SK-N-SH treated with all-trans-retinoic acid at 6 μM for 48 hours (cell line): Measurements from ENCODE around the gene RPUSD3.

Experiments
- ARNTL ChIP-seq: fragments of 450-650 bp; formaldehyde crosslinking; IDR thresholded peaks from 2 replicates; pipeline ENCODE4 v1.5.0; 2020; ENCODE audit warnings: low read depth, mild to moderate bottlenecking, moderate library complexity, borderline replicate concordance
- ISL1 ChIP-seq: fragments of 250-450 bp; sonication (Bioruptor Pico); IDR thresholded peaks from 2 replicates; pipeline ENCODE4 v2.1.2; 2022; ENCODE audit warnings: mild to moderate bottlenecking, moderate library complexity
- RARB ChIP-seq: fragments of 250-450 bp; sonication (Bioruptor Pico); IDR thresholded peaks from 2 replicates; pipeline ENCODE4 v1.8.0; 2021; ENCODE audit warnings: mild to moderate bottlenecking, moderate library complexity
- SNAI2 ChIP-seq: fragments of 250-450 bp; sonication (Bioruptor Pico); IDR thresholded peaks from 2 replicates; pipeline ENCODE4 v1.5.0; 2020; ENCODE audit warnings: mild to moderate bottlenecking, moderate library complexity
- TCF4 ChIP-seq: fragments of 250-450 bp; sonication (Bioruptor Pico); IDR thresholded peaks from 2 replicates; pipeline ENCODE4 v1.8.0; 2021; ENCODE audit warnings: mild to moderate bottlenecking, moderate library complexity, borderline replicate concordance
- ZC3H10 ChIP-seq: fragments of 250-450 bp; sonication (Bioruptor Pico); IDR thresholded peaks from 2 replicates; pipeline ENCODE4 v1.5.1; 2021; ENCODE audit warnings: mild to moderate bottlenecking, moderate library complexity
- ZFP30 ChIP-seq: fragments of 450-650 bp; formaldehyde crosslinking; IDR thresholded peaks from 2 replicates; pipeline ENCODE4 v1.5.0; 2022; ENCODE audit warnings: mild to moderate bottlenecking, moderate library complexity
- TF ChIP-seq, protein P1 (sequence below): fragments of 250-450 bp; sonication (Bioruptor Pico); IDR thresholded peaks from 2 replicates; pipeline ENCODE4 v1.8.0; 2020; ENCODE audit warnings: mild to moderate bottlenecking, moderate library complexity, borderline replicate concordance
- TF ChIP-seq, protein P2 (sequence below): fragments of 250-450 bp; sonication (Bioruptor Pico); IDR thresholded peaks from 2 replicates; pipeline ENCODE4 v1.5.0; 2020; ENCODE audit warnings: mild to moderate bottlenecking, moderate library complexity
- TF ChIP-seq, protein P3 (sequence below): fragments of 250-450 bp; sonication (Bioruptor Pico); IDR thresholded peaks from 2 replicates; pipeline ENCODE4 v1.5.1; 2020; ENCODE audit warnings: low read depth, mild to moderate bottlenecking, moderate library complexity

GRCh38 chr3:9828801-9829755 lies 14.7 kb downstream of the RPUSD3 start:
- TF ChIP-seq SNAI2 (CRISPR knock-in tag) (no peak), ZFP30 (CRISPR knock-in tag) (no peak), ISL1 (CRISPR knock-in tag) (no peak), TCF4 (CRISPR knock-in tag) (no peak), ZC3H10 (CRISPR knock-in tag) (no peak), RARB (CRISPR knock-in tag) (no peak), ARNTL (CRISPR knock-in tag) (no peak)
- TF ChIP-seq, protein P1, sequence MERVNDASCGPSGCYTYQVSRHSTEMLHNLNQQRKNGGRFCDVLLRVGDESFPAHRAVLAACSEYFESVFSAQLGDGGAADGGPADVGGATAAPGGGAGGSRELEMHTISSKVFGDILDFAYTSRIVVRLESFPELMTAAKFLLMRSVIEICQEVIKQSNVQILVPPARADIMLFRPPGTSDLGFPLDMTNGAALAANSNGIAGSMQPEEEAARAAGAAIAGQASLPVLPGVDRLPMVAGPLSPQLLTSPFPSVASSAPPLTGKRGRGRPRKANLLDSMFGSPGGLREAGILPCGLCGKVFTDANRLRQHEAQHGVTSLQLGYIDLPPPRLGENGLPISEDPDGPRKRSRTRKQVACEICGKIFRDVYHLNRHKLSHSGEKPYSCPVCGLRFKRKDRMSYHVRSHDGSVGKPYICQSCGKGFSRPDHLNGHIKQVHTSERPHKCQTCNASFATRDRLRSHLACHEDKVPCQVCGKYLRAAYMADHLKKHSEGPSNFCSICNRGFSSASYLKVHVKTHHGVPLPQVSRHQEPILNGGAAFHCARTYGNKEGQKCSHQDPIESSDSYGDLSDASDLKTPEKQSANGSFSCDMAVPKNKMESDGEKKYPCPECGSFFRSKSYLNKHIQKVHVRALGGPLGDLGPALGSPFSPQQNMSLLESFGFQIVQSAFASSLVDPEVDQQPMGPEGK (CRISPR knock-in tag) = no peak
- TF ChIP-seq, protein P2, sequence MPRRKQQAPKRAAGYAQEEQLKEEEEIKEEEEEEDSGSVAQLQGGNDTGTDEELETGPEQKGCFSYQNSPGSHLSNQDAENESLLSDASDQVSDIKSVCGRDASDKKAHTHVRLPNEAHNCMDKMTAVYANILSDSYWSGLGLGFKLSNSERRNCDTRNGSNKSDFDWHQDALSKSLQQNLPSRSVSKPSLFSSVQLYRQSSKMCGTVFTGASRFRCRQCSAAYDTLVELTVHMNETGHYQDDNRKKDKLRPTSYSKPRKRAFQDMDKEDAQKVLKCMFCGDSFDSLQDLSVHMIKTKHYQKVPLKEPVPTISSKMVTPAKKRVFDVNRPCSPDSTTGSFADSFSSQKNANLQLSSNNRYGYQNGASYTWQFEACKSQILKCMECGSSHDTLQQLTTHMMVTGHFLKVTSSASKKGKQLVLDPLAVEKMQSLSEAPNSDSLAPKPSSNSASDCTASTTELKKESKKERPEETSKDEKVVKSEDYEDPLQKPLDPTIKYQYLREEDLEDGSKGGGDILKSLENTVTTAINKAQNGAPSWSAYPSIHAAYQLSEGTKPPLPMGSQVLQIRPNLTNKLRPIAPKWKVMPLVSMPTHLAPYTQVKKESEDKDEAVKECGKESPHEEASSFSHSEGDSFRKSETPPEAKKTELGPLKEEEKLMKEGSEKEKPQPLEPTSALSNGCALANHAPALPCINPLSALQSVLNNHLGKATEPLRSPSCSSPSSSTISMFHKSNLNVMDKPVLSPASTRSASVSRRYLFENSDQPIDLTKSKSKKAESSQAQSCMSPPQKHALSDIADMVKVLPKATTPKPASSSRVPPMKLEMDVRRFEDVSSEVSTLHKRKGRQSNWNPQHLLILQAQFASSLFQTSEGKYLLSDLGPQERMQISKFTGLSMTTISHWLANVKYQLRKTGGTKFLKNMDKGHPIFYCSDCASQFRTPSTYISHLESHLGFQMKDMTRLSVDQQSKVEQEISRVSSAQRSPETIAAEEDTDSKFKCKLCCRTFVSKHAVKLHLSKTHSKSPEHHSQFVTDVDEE = no peak
- TF ChIP-seq, protein P3, sequence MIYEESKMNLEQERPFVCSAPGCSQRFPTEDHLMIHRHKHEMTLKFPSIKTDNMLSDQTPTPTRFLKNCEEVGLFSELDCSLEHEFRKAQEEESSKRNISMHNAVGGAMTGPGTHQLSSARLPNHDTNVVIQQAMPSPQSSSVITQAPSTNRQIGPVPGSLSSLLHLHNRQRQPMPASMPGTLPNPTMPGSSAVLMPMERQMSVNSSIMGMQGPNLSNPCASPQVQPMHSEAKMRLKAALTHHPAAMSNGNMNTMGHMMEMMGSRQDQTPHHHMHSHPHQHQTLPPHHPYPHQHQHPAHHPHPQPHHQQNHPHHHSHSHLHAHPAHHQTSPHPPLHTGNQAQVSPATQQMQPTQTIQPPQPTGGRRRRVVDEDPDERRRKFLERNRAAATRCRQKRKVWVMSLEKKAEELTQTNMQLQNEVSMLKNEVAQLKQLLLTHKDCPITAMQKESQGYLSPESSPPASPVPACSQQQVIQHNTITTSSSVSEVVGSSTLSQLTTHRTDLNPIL (CRISPR knock-in tag) = no peak
